Measurements from ENCODE around the gene PLA2G2A. TPM values are rescaled to one million over a fixed set of nuclear protein-coding genes. Genes with fewer than 3 reads are reported as not detected.
"Not testable (repeated sequence)": the region's sequence is repeated elsewhere in the genome, so short reads cannot be mapped to it uniquely, and the experiment has no call there.

PLA2G2A gene
- total and polyA plus RNA-seq, 5 donors from 2014 or later = not detected

- Histone ChIP-seq H3K4me3 (ENCODE audit: low read depth, low read length) (no peak overlapping the region), H3K27ac (ENCODE audit: insufficient read depth, low read length, poor library complexity, severe bottlenecking) (no peak overlapping the region), H3K36me3 (ENCODE audit: control insufficient read depth, insufficient read depth, low read length) (no peaks in the 10 kb centered on the region), H3K9me3 (ENCODE audit: control insufficient read depth in 2 of 2, low read length in 2 of 2) (no peaks in the 10 kb centered on the region), H3K27me3 (ENCODE audit: control insufficient read depth, insufficient read depth, low read length) (no peaks in the 10 kb centered on the region), H3K4me1 (ENCODE audit: control insufficient read depth, insufficient read depth, low read length, poor library complexity, severe bottlenecking) (no peaks in the 10 kb centered on the region)
- no peaks in the 10 kb centered on the region for H3K4me1 Mint-ChIP-seq
- H3K27me3 Mint-ChIP-seq = peaks cover 13% of the 10 kb centered on the region
- no peak overlapping the region for H3K27ac Mint-ChIP-seq
- no peaks in the 10 kb centered on the region for H3K36me3 Mint-ChIP-seq
- ATAC-seq (ENCODE audit: low read depth in 2 of 2) (no peak), DNase-seq (no peak)
- peaks cover 0 to 7% (median 0%) of the 10 kb centered on the region in 7 donors for H3K9me3 Mint-ChIP-seq
- no peak overlapping the region for H3K4me3 Mint-ChIP-seq
These were observed 38.8 kb downstream of the PLA2G2A start for GRCh38 chr1:19940486-19941205.

- DNase-seq (no peak), ATAC-seq (ENCODE audit: low read depth in 2 of 2) (no peak)
- no peaks in the 10 kb centered on the region for H3K9me3 ChIP-seq (ENCODE audit: control insufficient read depth in 2 of 2, low read length in 2 of 2)
- H3K4me1 ChIP-seq (ENCODE audit: control insufficient read depth, insufficient read depth, low read length, poor library complexity, severe bottlenecking) = no peaks in the 10 kb centered on the region
- Mint-ChIP-seq H3K27me3 (peaks cover 9% of the 10 kb centered on the region), H3K4me3 (no peak overlapping the region), H3K36me3 (no peaks in the 10 kb centered on the region), H3K27ac (no peak overlapping the region), H3K4me1 (no peaks in the 10 kb centered on the region), H3K9me3 (peaks cover 0 to 5% (median 0%) of the 10 kb centered on the region in 7 donors)
- no peaks in the 10 kb centered on the region for H3K27me3 ChIP-seq (ENCODE audit: control insufficient read depth, insufficient read depth, low read length)
- no peak overlapping the region for H3K4me3 ChIP-seq (ENCODE audit: low read depth, low read length)
- no peak overlapping the region for H3K27ac ChIP-seq (ENCODE audit: insufficient read depth, low read length, poor library complexity, severe bottlenecking)
- H3K36me3 ChIP-seq (ENCODE audit: control insufficient read depth, insufficient read depth, low read length) = no peaks in the 10 kb centered on the region
These were observed 40.9 kb downstream of the PLA2G2A start for GRCh38 chr1:19938472-19938871.

DNA sequence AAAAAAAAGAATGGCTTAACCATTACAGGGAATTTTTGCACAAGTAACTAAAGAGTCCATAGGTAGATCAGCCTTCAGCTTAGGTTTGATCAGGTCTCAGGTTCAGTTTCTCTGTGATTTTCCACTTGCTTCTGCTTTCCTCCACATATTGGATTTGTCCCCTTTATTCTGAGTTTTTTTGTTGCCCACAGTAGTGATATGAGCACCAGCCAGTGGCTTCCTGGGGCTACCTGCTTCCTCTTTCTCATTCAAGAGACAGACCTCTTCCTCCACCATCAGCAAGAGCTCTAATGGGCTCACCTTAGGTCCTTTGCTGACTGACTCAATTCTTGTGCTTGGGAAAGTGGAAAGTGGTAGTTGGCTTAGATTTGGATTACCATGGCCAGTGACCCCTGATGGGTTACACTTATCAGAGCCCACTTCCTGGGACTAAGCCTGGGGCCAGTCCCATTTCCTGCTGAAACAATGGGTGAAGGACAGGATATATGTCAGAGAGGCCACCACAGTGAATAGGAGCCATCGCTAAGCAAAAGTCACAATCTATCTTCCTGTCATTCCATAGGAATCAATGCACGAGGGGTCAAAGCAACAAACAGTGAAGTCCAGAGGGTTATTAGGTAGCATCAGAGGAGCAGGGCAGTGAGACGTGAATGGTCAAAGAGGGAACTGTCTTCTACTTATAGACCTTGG is 43.2 kb downstream of the PLA2G2A start:
- Mint-ChIP-seq H3K4me3 (no peak overlapping the region), H3K9me3 (peaks cover 0 to 20% (median 9%) of the 10 kb centered on the region in 7 donors), H3K27me3 (peaks cover 9% of the 10 kb centered on the region), H3K36me3 (no peaks in the 10 kb centered on the region), H3K27ac (no peak overlapping the region), H3K4me1 (no peaks in the 10 kb centered on the region)
- no peak overlapping the region for H3K4me3 ChIP-seq (ENCODE audit: low read depth, low read length)
- no peaks in the 10 kb centered on the region for H3K4me1 ChIP-seq (ENCODE audit: control insufficient read depth, insufficient read depth, low read length, poor library complexity, severe bottlenecking)
- DNase-seq (no peak), ATAC-seq (ENCODE audit: low read depth in 2 of 2) (no peak)
- H3K36me3 ChIP-seq (ENCODE audit: control insufficient read depth, insufficient read depth, low read length) = no peaks in the 10 kb centered on the region
- no peak overlapping the region for H3K27ac ChIP-seq (ENCODE audit: insufficient read depth, low read length, poor library complexity, severe bottlenecking)
- H3K9me3 ChIP-seq (ENCODE audit: control insufficient read depth in 2 of 2, low read length in 2 of 2) = peaks cover 12 to 16% of the 10 kb centered on the region in 2 experiments
- no peaks in the 10 kb centered on the region for H3K27me3 ChIP-seq (ENCODE audit: control insufficient read depth, insufficient read depth, low read length)

DNA sequence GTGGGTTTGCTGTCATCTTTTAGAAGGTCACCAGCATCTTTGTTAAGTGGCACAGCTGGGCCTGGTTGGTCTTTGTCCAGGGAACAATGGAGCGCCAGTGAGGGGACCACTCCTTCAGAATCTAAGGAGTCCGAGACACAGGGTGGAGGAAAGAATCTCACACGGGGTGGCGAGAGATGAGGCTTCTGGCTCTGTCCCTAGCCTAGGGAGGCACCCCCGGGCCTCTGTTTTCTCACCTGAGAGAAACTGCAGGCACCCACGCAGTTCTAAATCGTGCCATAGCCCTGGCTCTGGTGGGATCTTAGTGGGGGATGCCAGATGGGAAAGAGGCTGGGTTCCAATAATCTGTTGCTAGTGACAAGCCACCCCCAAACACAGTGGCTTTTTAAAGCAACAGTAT is 45.1 kb downstream of the PLA2G2A start:
- no peaks in the 10 kb centered on the region for H3K4me1 Mint-ChIP-seq
- peaks cover 0 to 29% (median 9%) of the 10 kb centered on the region in 7 donors for H3K9me3 Mint-ChIP-seq
- no peak overlapping the region for H3K27ac Mint-ChIP-seq
- peaks cover 5% of the 10 kb centered on the region for H3K27me3 Mint-ChIP-seq
- Histone ChIP-seq H3K9me3 (ENCODE audit: control insufficient read depth in 2 of 2, low read length in 2 of 2) (peaks cover 22 to 25% of the 10 kb centered on the region in 2 experiments), H3K4me3 (ENCODE audit: low read depth, low read length) (no peak overlapping the region), H3K27ac (ENCODE audit: insufficient read depth, low read length, poor library complexity, severe bottlenecking) (no peak overlapping the region), H3K36me3 (ENCODE audit: control insufficient read depth, insufficient read depth, low read length) (no peaks in the 10 kb centered on the region), H3K4me1 (ENCODE audit: control insufficient read depth, insufficient read depth, low read length, poor library complexity, severe bottlenecking) (no peaks in the 10 kb centered on the region), H3K27me3 (ENCODE audit: control insufficient read depth, insufficient read depth, low read length) (no peaks in the 10 kb centered on the region)
- H3K4me3 Mint-ChIP-seq = no peak overlapping the region
- H3K36me3 Mint-ChIP-seq = no peaks in the 10 kb centered on the region
- ATAC-seq (ENCODE audit: low read depth in 2 of 2) (no peak), DNase-seq (no peak)

GRCh38 chr1:19932866-19933265 is 46.6 kb downstream of the PLA2G2A start:
- DNase-seq = no peak
- Histone ChIP-seq H3K9me3 (ENCODE audit: control insufficient read depth in 2 of 2, low read length in 2 of 2) (peaks cover 22 to 25% of the 10 kb centered on the region in 2 experiments), H3K4me3 (ENCODE audit: low read depth, low read length) (no peak overlapping the region), H3K27ac (ENCODE audit: insufficient read depth, low read length, poor library complexity, severe bottlenecking) (no peak overlapping the region), H3K36me3 (ENCODE audit: control insufficient read depth, insufficient read depth, low read length) (no peaks in the 10 kb centered on the region), H3K4me1 (ENCODE audit: control insufficient read depth, insufficient read depth, low read length, poor library complexity, severe bottlenecking) (no peaks in the 10 kb centered on the region), H3K27me3 (ENCODE audit: control insufficient read depth, insufficient read depth, low read length) (no peaks in the 10 kb centered on the region)
- no peaks in the 10 kb centered on the region for H3K4me1 Mint-ChIP-seq
- no peak overlapping the region for H3K27ac Mint-ChIP-seq
- ATAC-seq (ENCODE audit: low read depth in 2 of 2) = no peak
- H3K9me3 Mint-ChIP-seq = peaks cover 0 to 31% (median 10%) of the 10 kb centered on the region in 7 donors
- no peaks in the 10 kb centered on the region for H3K36me3 Mint-ChIP-seq
- no peaks in the 10 kb centered on the region for H3K27me3 Mint-ChIP-seq
- no peak overlapping the region for H3K4me3 Mint-ChIP-seq

GRCh38 chr1:19927130-19927421 is 52.3 kb downstream of the PLA2G2A start:
- not testable (repeated sequence) for H3K27me3 Mint-ChIP-seq; DNase-seq; H3K4me3 ChIP-seq (ENCODE audit: low read depth, low read length); H3K36me3 ChIP-seq (ENCODE audit: control insufficient read depth, insufficient read depth, low read length); H3K27ac Mint-ChIP-seq; H3K36me3 Mint-ChIP-seq; H3K27me3 ChIP-seq (ENCODE audit: control insufficient read depth, insufficient read depth, low read length); H3K27ac ChIP-seq (ENCODE audit: insufficient read depth, low read length, poor library complexity, severe bottlenecking); H3K4me1 Mint-ChIP-seq; H3K4me3 Mint-ChIP-seq; ATAC-seq (ENCODE audit: low read depth in 2 of 2); H3K4me1 ChIP-seq (ENCODE audit: control insufficient read depth, insufficient read depth, low read length, poor library complexity, severe bottlenecking)
- peaks cover 17 to 18% of the 10 kb centered on the region in 2 experiments for H3K9me3 ChIP-seq (ENCODE audit: control insufficient read depth in 2 of 2, low read length in 2 of 2)
- peaks cover 0 to 19% (median 4%) of the 10 kb centered on the region in 7 donors for H3K9me3 Mint-ChIP-seq

- no peaks in the 10 kb centered on the region for H3K4me1 Mint-ChIP-seq
- H3K27me3 Mint-ChIP-seq = no peaks in the 10 kb centered on the region
- Histone ChIP-seq H3K27ac (ENCODE audit: insufficient read depth, low read length, poor library complexity, severe bottlenecking) (no peak overlapping the region), H3K9me3 (ENCODE audit: control insufficient read depth in 2 of 2, low read length in 2 of 2) (peaks cover 12 to 13% of the 10 kb centered on the region in 2 experiments), H3K4me1 (ENCODE audit: control insufficient read depth, insufficient read depth, low read length, poor library complexity, severe bottlenecking) (no peaks in the 10 kb centered on the region), H3K4me3 (ENCODE audit: low read depth, low read length) (no peak overlapping the region), H3K36me3 (ENCODE audit: control insufficient read depth, insufficient read depth, low read length) (no peaks in the 10 kb centered on the region), H3K27me3 (ENCODE audit: control insufficient read depth, insufficient read depth, low read length) (no peaks in the 10 kb centered on the region)
- ATAC-seq (ENCODE audit: low read depth in 2 of 2) (no peak), DNase-seq (no peak)
- no peak overlapping the region for H3K4me3 Mint-ChIP-seq
- peaks cover 0 to 14% (median 1%) of the 10 kb centered on the region in 7 donors for H3K9me3 Mint-ChIP-seq
- peak overlapping the region in 1 of 3 donors; percentile 63 for H3K27ac Mint-ChIP-seq
- no peaks in the 10 kb centered on the region for H3K36me3 Mint-ChIP-seq
These were observed 52.9 kb downstream of the PLA2G2A start for GRCh38 chr1:19926296-19927129.

Data from CD4-positive, CD25-positive, alpha-beta regulatory T cell (primary cell).